Adrenal gland (tissue), 12 donors: ENCODE data around the gene EXOC3L1. TPM values are rescaled to one million over a fixed set of nuclear protein-coding genes. Genes with fewer than 3 reads are reported as not detected.
A peak's percentile ranks its signal among the peaks of the same experiment; 100 is the strongest.

Experiments
- DNase-seq, 7 donors: peaks; one replicate each; pipeline ENCODE4 v3.0.0-alpha.2; 2019 to 2020
- H3K27ac ChIP-seq, 5 donors: fragments of 200-600 bp; sonication (generic) in 4 of 5; 1 replicate in 3 of 5; 2 replicates in 2 of 5; pipeline versions ENCODE4 v1.5.1 to v1.8.0; 2016 to 2020; ENCODE audit warnings: mild to moderate bottlenecking in 1 of 5
- H3K27me3 ChIP-seq: fragments of 200-600 bp; 2 replicates; pipeline ENCODE4 v1.8.0; 2021
- H3K36me3 ChIP-seq, 2 donors: fragments of 200-600 bp; replicated peaks in 1 of 2; 1 replicate in 1 of 2; 2 replicates in 1 of 2; pipeline versions ENCODE4 v1.5.1 to v1.8.0; 2018 to 2022
- H3K4me1 ChIP-seq, 2 donors: fragments of 200-600 bp; replicated peaks in 1 of 2; 1 replicate in 1 of 2; 2 replicates in 1 of 2; pipeline versions ENCODE4 v1.5.1 to v1.8.0; 2018 to 2021
- H3K4me3 ChIP-seq, 4 donors: fragments of 200-600 bp; sonication (generic) in 3 of 4; one replicate each; pipeline ENCODE4 v1.5.1; 2016 to 2018
- H3K9me3 ChIP-seq, 3 donors: fragments of 200-600 bp; sonication (generic) in 1 of 3; replicated peaks in 1 of 3; 1 replicate in 2 of 3; 2 replicates in 1 of 3; pipeline versions ENCODE4 v1.5.1 to v1.8.0; 2016 to 2021
- POLR2A ChIP-seq, 2 donors: fragments of 450-650 bp; IDR thresholded peaks; one replicate each; pipeline ENCODE4 v1.6.1; 2017; ENCODE audit warnings: antibody characterized with exemption in 2 of 2, mild to moderate bottlenecking in 2 of 2, moderate library complexity in 1 of 2
- WGBS, 4 donors: extraction: QIAGEN DNeasy Blood & Tissue Kit in 2 of 4; methylation state at CpG; one replicate each; pipeline versions ENCODE4 v1.1.5 to v1.1.7; 2013 to 2017; 5-methylcytosine and 5-hydroxymethylcytosine counted together
- intact Hi-C, 2 donors: fragments of 100-400 bp; cut with DNase I; formaldehyde crosslinking; loops; one replicate each; pipeline versions ENCODE4 v1.14.1 to v1.15.0; 2022 to 2023
- polyA plus RNA-seq, 3 donors: library from polyadenylated mRNA; stranded (reverse); fragments of 200-250 nt in 2 of 3; fragments of 350-450 nt in 1 of 3; fragmentation: Illumina TruSeq in 1 of 3; extraction: RNeasy Lipid Tissue Mini Kit (QIAGEN cat#74804) in 1 of 3; gene quantifications; one replicate each; pipeline ENCODE4 v1.2.3, GENCODE V29; 2013 to 2014
- total RNA-seq, 9 donors: library from RNA; depleted of rRNA in 4 of 9; stranded (reverse); fragments of >200 nt in 4 of 9; fragments of 120-200 nt in 1 of 9; fragmentation: NEBNext Ultra II Directional in 1 of 9; extraction: Animal tissue kit (Norgen Biotek cat#: 25700) in 1 of 9; gene quantifications; one replicate each; pipeline versions ENCODE4 v1.1.0 to v1.2.4, GENCODE V29; 2013 to 2023
- TF ChIP-seq, protein P1 (sequence below), 6 experiments: fragments of 450-650 bp in 4 of 6; fragments of 200-600 bp in 2 of 6; sonication (generic) in 1 of 6; IDR thresholded peaks; 1 replicate in 5 of 6; 2 replicates in 1 of 6; pipeline versions ENCODE4 v1.5.1 to v1.8.0; 2016 to 2021; ENCODE audit warnings: antibody characterized with exemption in 6 of 6, mild to moderate bottlenecking in 2 of 6, moderate library complexity in 1 of 6
- donor health status: healthy with polysubstance abuse.
- donor health status: Bipolar disorder and iron deficiency.
- donor health status: DM: yes; HTN: yes; CAD: no.
- donor health status: DM: no; HTN: no; CAD: no.
- donor health status: DM: no; HTN: no; CAD: no.
- donor health status: DM: yes; HTN: yes; CAD: no.

The EXOC3L1 gene
- total and polyA plus RNA-seq, 12 donors: 0.71 to 27.2 (median 11.8) TPM

- Histone ChIP-seq H3K27ac (no peak overlapping the region), H3K4me3 (no peak overlapping the region), H3K27me3 (no peaks in the 10 kb centered on the region), H3K4me1 (peaks cover 44 to 59% of the 10 kb centered on the region in 2 donors), H3K36me3 (no peaks in the 10 kb centered on the region), H3K9me3 (no peaks in the 10 kb centered on the region)
- WGBS, 4 donors: 91 to 95% methylated on average over 7 of the region's 7 CpGs; no CpG with 5 or more reads in 2 of the 4 donors
- DNase-seq: peak in 1 of 7 donors; percentile 22
- intact Hi-C loops: no loop called here
- no peak for TF ChIP-seq POLR2A (IDR thresholded peaks at IDR 0.05)
- TF ChIP-seq, protein P1, sequence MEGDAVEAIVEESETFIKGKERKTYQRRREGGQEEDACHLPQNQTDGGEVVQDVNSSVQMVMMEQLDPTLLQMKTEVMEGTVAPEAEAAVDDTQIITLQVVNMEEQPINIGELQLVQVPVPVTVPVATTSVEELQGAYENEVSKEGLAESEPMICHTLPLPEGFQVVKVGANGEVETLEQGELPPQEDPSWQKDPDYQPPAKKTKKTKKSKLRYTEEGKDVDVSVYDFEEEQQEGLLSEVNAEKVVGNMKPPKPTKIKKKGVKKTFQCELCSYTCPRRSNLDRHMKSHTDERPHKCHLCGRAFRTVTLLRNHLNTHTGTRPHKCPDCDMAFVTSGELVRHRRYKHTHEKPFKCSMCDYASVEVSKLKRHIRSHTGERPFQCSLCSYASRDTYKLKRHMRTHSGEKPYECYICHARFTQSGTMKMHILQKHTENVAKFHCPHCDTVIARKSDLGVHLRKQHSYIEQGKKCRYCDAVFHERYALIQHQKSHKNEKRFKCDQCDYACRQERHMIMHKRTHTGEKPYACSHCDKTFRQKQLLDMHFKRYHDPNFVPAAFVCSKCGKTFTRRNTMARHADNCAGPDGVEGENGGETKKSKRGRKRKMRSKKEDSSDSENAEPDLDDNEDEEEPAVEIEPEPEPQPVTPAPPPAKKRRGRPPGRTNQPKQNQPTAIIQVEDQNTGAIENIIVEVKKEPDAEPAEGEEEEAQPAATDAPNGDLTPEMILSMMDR (IDR thresholded peaks at IDR 0.05): no peak
These were observed 22.3 kb downstream of the EXOC3L1 start for GRCh38 chr16:67167588-67167987.

DNA sequence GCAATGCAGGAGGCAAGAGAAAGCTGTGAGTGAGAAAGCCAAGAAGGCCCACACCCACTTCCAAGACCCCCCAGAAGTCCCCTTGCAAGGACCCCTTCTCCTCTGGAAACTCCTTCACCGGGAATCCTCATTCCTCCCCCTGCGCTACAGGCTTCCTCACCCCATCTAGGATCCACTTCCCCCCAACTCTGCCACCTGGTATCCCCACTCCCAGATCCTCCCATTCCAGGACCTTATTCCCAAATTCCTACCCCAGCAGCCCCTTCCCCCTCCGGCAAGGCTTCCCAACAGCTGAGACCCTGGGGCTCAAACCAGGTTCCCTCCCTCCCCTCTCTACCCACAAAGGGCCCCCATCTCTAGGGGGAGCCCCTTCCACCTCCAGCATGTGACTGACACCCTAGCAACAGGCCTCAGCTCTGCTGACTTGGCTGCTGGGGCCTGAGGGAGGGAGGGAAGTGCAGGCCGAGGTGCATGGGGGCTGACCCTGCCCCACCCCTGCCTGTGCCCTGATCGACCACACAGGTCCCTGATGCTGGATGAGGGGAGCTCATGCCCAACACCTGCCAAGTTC is 23.3 kb downstream of the EXOC3L1 start:
- intact Hi-C loops: no loop called here
- Histone ChIP-seq H3K4me1 (peaks cover 48 to 65% of the 10 kb centered on the region in 2 donors), H3K9me3 (no peaks in the 10 kb centered on the region), H3K36me3 (no peaks in the 10 kb centered on the region), H3K4me3 (no peak overlapping the region), H3K27me3 (no peaks in the 10 kb centered on the region), H3K27ac (no peak overlapping the region)
- TF ChIP-seq, protein P1 (IDR thresholded peaks at IDR 0.05): no peak
- no peak for TF ChIP-seq POLR2A (IDR thresholded peaks at IDR 0.05)
- 80 to 93% (median 87%) methylated on average over 3 to 5 of the region's 5 CpGs for WGBS, 4 donors
- DNase-seq: peak in 1 of 7 donors; percentile 22

- H3K9me3 ChIP-seq: no peaks in the 10 kb centered on the region
- H3K27ac ChIP-seq: no peak overlapping the region
- H3K4me3 ChIP-seq: no peak overlapping the region
- no peaks in the 10 kb centered on the region for H3K36me3 ChIP-seq
- WGBS, 4 donors: 54 to 74% (median 64%) methylated on average over 2 to 18 of the region's 18 CpGs
- intact Hi-C loops: no loop called here
- DNase-seq: peak in 1 of 7 donors; percentile 19
- peaks cover 50 to 65% of the 10 kb centered on the region in 2 donors for H3K4me1 ChIP-seq
- H3K27me3 ChIP-seq: no peaks in the 10 kb centered on the region
- no peak for TF ChIP-seq POLR2A (IDR thresholded peaks at IDR 0.05)
- TF ChIP-seq, protein P1 (IDR thresholded peaks at IDR 0.05): no peak
These were observed 23.8 kb downstream of the EXOC3L1 start for GRCh38 chr16:67166110-67166547.

GRCh38 chr16:67165121-67166078 is 24.5 kb downstream of the EXOC3L1 start:
- no peak for TF ChIP-seq POLR2A (IDR thresholded peaks at IDR 0.05)
- TF ChIP-seq, protein P1 (IDR thresholded peaks at IDR 0.05): no peak
- H3K27ac ChIP-seq: peak overlapping the region in 2 of 5 donors; percentile 19 to 81
- DNase-seq: peak in 1 of 7 donors; percentile 16
- intact Hi-C loops: no loop called here
- no peaks in the 10 kb centered on the region for H3K27me3 ChIP-seq
- WGBS, 4 donors: 45 to 61% (median 49%) methylated on average over 13 to 85 of the region's 85 CpGs
- no peaks in the 10 kb centered on the region for H3K36me3 ChIP-seq
- no peaks in the 10 kb centered on the region for H3K9me3 ChIP-seq
- H3K4me1 ChIP-seq: peaks cover 46 to 62% of the 10 kb centered on the region in 2 donors
- H3K4me3 ChIP-seq: peak overlapping the region in 1 of 4 donors; percentile 49
